Measurements from ENCODE around the gene KRT28.

Gene KRT28

DNA sequence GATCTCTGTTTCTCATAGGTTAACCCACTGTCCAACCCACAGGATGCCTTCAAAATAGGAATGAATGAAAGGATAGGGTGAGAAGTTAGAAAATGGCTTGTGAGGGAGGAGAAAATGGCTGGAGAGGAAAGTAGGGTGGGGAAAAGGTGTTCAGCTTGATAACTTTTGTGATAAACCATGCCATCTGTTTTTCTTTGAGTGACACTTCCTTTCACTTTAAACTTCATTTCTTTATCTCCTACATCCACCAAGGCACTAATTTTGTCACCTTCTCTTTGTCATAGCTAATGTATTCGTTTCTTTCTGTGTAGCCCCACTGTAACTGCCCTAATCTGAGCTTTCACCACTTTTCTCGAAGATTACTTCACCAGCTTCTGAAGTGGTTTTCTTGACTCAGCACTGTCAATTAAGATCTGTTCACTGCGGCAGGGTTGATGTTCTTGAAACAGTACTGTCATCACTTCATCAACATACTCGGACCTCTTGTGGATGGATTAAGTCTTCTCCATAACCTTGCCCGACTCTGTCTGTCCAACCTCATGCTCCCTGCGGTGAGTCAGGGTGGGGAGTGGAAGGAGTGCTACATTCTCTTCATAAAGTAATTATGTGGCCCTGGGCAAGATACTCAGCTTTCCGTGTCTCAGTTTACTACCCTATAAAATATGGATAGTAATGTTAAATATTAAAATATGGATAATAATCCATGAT, 28.1 kb upstream of the KRT28 start:
- no peak overlapping the region for H3K4me3 ChIP-seq (ENCODE audit: low read depth, low read length)
- TF ChIP-seq, protein P1, sequence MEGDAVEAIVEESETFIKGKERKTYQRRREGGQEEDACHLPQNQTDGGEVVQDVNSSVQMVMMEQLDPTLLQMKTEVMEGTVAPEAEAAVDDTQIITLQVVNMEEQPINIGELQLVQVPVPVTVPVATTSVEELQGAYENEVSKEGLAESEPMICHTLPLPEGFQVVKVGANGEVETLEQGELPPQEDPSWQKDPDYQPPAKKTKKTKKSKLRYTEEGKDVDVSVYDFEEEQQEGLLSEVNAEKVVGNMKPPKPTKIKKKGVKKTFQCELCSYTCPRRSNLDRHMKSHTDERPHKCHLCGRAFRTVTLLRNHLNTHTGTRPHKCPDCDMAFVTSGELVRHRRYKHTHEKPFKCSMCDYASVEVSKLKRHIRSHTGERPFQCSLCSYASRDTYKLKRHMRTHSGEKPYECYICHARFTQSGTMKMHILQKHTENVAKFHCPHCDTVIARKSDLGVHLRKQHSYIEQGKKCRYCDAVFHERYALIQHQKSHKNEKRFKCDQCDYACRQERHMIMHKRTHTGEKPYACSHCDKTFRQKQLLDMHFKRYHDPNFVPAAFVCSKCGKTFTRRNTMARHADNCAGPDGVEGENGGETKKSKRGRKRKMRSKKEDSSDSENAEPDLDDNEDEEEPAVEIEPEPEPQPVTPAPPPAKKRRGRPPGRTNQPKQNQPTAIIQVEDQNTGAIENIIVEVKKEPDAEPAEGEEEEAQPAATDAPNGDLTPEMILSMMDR (IDR thresholded peaks at IDR 0.05; ENCODE audit: borderline replicate concordance, insufficient read depth, low read depth, low read length) = no peak

DNA sequence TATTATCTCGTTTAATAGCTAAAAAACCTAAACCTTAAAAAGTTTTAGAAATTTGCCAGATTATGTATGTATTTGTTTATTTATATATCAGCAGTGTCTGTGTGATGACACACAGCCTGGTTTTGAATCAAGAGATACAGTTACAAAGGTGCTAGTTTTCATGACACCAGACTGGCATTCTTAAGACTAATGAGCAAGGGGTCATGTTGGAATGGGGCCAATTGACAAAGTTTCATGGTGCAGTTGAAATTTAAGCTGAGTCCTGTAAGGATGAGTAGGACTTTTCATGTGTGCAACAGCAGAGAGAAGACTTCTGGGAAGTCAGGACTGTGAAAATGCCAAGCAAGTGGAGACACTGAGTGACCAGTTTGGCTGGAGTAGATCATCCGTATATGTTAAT, 25.8 kb upstream of the KRT28 start:
- TF ChIP-seq, protein P1 (IDR thresholded peaks at IDR 0.05; ENCODE audit: borderline replicate concordance, insufficient read depth, low read depth, low read length) = no peak
- H3K4me3 ChIP-seq (ENCODE audit: low read depth, low read length) = no peak overlapping the region

DNA sequence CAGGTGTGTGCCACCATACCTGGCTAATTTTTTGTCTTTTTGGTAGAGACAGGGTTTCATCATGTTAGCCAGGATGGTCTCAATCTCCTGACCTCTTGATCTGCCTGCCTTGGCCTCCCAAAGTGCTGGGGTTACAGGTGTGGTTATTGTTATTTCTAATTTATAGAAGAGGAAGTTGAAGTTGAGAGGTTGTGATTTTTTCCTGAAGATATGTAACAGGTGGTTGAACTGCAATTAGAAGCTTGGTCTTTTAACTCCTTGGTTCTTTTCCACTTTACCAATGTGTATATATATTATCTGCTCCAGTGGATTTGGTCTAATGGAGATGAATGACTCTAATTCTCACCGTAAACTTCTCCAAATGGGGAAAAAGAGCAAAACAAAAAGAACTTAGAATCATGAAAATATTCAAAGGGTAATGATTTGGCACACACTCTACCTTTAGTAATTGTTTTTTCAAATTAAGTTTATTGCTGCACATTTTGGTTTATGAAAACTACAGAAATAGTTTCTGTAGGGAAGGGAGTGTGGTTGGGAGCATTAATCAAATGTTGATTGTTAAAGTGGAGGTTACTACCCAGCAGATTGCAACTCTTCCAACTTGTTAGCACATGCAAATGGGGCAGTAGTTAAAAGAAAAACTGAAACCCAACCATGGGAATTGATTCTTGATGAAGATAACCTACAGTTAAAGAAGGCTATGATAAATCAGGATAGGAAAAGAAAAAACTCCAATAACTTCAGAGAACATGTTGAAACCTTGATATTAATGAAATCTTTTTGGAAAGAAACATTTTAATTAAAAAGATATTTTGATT, 24.5 kb upstream of the KRT28 start:
- H3K4me3 ChIP-seq (ENCODE audit: low read depth, low read length) = no peak overlapping the region
- TF ChIP-seq, protein P1 (IDR thresholded peaks at IDR 0.05; ENCODE audit: borderline replicate concordance, insufficient read depth, low read depth, low read length) = no peak

DNA sequence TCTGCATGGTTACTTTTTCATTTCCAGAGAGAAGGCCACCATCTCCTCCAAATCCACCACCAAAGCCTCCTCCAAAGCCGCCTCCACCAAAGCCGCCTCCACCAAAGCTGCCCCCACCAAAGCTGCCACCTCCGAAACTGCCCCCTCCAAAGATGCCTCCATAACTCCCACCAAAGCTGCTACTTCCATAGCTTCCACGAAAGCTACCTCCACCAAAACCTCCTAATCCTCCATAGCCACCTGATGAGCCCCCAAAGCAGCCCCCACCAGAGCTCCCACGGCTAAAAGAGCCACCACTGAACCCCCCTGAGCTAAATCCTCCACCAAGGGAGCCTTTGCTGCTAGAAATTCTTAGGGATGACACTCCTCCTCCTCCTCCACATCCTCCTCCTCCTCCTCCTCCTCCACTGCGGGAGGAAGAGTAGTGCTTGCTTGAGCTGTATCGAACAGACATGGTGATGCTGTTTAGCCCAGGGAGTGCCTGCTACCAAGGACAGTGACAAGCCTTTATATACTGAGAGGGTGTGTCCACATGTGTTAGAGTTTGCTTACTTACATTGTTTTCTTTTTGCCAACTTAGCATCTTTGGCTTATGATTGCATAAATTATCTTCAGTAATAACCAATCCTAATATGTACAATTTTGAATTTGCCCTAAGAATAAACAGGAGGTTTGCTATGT, 22.5 kb upstream of the KRT28 start, which contains the start of gene KRT10:
TSS of gene KRT10 (minus strand) at position 483 of the 681 bp plus-strand sequence. CDS start at position 454, 29 bp downstream.
- H3K4me3 ChIP-seq (ENCODE audit: low read depth, low read length) = no peak within 1 kb of the TSS
- TF ChIP-seq, protein P1 (IDR thresholded peaks at IDR 0.05; ENCODE audit: borderline replicate concordance, insufficient read depth, low read depth, low read length) = no peak

DNA sequence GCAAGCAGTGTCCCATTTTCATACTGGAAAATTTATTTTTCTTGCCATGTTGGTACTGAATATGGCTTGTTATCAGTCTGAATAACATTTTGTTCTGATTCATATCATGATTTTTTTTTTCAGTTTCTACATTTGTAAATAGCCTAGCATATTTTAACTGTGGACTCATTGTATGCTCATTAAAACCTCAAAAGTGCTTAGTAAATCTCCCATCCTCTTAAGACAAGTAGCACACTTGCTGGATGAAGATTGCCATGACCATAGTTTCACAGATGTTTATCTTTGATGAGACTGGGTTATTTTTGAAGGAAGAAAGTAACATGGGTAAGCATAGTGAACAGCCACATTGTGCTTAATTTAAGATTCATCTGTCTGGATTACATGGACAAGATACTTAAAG, 21.8 kb upstream of the KRT28 start:
- H3K4me3 ChIP-seq (ENCODE audit: low read depth, low read length) = no peak overlapping the region
- TF ChIP-seq, protein P1 (IDR thresholded peaks at IDR 0.05; ENCODE audit: borderline replicate concordance, insufficient read depth, low read depth, low read length) = no peak

DNA sequence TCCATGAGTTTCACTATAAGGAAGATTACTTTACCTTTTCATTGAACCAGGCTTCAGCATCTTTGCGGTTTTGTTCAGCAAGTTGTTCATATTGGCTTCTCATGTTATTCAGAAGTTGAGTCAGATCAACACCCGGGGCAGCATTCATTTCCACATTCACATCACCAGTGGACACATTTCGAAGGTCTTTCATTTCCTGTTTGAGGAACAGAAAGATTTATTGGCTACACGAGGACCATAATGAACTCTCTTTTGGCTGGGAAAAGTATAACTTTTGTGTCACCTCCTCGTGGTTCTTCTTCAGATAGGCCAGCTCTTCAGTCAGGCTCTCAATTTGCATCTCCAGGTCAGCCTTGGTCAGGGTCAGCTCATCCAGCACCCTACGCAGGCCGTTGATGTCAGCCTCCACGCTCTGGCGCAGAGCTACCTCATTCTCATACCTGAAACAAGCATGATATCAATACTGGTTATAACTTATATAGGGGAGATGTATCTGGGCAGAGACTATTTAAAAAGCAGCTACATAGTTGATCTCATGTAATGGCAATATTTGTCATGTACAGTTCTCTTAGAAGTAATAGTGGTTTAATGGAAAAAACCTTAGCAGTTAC, 20.6 kb upstream of the KRT28 start:
- no peak overlapping the region for H3K4me3 ChIP-seq (ENCODE audit: low read depth, low read length)

More for the DNA sequence above, 20.6 kb upstream of the KRT28 start:
- TF ChIP-seq, protein P1 (IDR thresholded peaks at IDR 0.05; ENCODE audit: borderline replicate concordance, insufficient read depth, low read depth, low read length) = no peak
